WTC11 (cell line): Measurements from ENCODE around the gene MARK3. TPM values are rescaled to one million over a fixed set of nuclear protein-coding genes. Genes with fewer than 3 reads are reported as not detected.

Experiments used
- ATAC-seq: fragments of 200-7000 bp; cut with Tn5 transposase; 2 replicates; pipeline ENCODE4 v1.10.0; 2021; ENCODE audit warnings: mild to moderate bottlenecking, moderate library complexity
- CTCF ChIA-PET: fragments of 300-600 bp; sonication (Branson Sonifier 250); formaldehyde crosslinking; loops from one replicate; lab custom pipeline; 2021; ENCODE audit warnings: antibody characterized with exemption; lab: Charles Lee
- POLR2A ChIA-PET: fragments of 350-600 bp; sonication (Branson Sonifier 250); formaldehyde crosslinking; loops from one replicate; lab custom pipeline; 2021; ENCODE audit warnings: antibody characterized with exemption; lab: Charles Lee
- DNase-seq: peaks from one replicate; pipeline ENCODE4 v3.0.0; 2021; ENCODE audit warnings: low spot score
- H3K27ac Mint-ChIP-seq: 2 replicates; pipeline ENCODE4 v1.8.0; 2021; ENCODE audit warnings: mixed read lengths
- H3K27me3 Mint-ChIP-seq: 2 replicates; pipeline ENCODE4 v1.8.0; 2021; ENCODE audit warnings: low read depth, mild to moderate bottlenecking, moderate library complexity, mixed read lengths
- H3K36me3 Mint-ChIP-seq: 2 replicates; pipeline ENCODE4 v1.8.0; 2021; ENCODE audit warnings: mixed read lengths
- H3K4me1 Mint-ChIP-seq: 2 replicates; pipeline ENCODE4 v1.8.0; 2022; ENCODE audit warnings: mixed read lengths
- H3K4me3 Mint-ChIP-seq: 2 replicates; pipeline ENCODE4 v1.8.0; 2021; ENCODE audit warnings: mild to moderate bottlenecking, moderate library complexity, mixed read lengths
- H3K9me3 Mint-ChIP-seq: 2 replicates; pipeline ENCODE4 v1.8.0; 2021; ENCODE audit warnings: mixed read lengths
- ATF1 ChIP-seq: sonication (generic); formaldehyde crosslinking; IDR thresholded peaks from 2 replicates; pipeline ENCODE4 v1.8.1; 2023; ENCODE audit warnings: mild to moderate bottlenecking, moderate library complexity, missing genetic modification reagents
- CBFB ChIP-seq: sonication (generic); formaldehyde crosslinking; IDR thresholded peaks from 2 replicates; pipeline ENCODE4 v1.8.1; 2022; ENCODE audit warnings: mild to moderate bottlenecking, low read depth, missing genetic modification reagents
- E2F5 ChIP-seq: sonication (generic); formaldehyde crosslinking; IDR thresholded peaks from 2 replicates; pipeline ENCODE4 v1.8.1; 2022; ENCODE audit warnings: mild to moderate bottlenecking, moderate library complexity, missing genetic modification reagents
- ESRRA ChIP-seq: sonication (generic); formaldehyde crosslinking; IDR thresholded peaks from 2 replicates; pipeline ENCODE4 v1.8.1; 2022; ENCODE audit warnings: mild to moderate bottlenecking, missing genetic modification reagents, borderline replicate concordance
- FOXK1 ChIP-seq: sonication (generic); formaldehyde crosslinking; IDR thresholded peaks from 2 replicates; pipeline ENCODE4 v1.8.0; 2022; ENCODE audit warnings: mild to moderate bottlenecking, moderate library complexity, missing genetic modification reagents
- FOXP1 ChIP-seq: sonication (generic); formaldehyde crosslinking; IDR thresholded peaks from 2 replicates; pipeline ENCODE4 v1.8.0; 2022; ENCODE audit warnings: missing genetic modification reagents, mild to moderate bottlenecking, moderate library complexity, borderline replicate concordance
- GABPB1 ChIP-seq: sonication (generic); formaldehyde crosslinking; IDR thresholded peaks from 2 replicates; pipeline ENCODE4 v1.8.1; 2023; ENCODE audit warnings: mild to moderate bottlenecking, missing genetic modification reagents
- JUN ChIP-seq: sonication (generic); formaldehyde crosslinking; IDR thresholded peaks from 2 replicates; pipeline ENCODE4 v1.8.0; 2023; ENCODE audit warnings: mild to moderate bottlenecking, missing genetic modification reagents
- NFE2L1 ChIP-seq: sonication (generic); formaldehyde crosslinking; IDR thresholded peaks from 2 replicates; pipeline ENCODE4 v1.8.1; 2023; ENCODE audit warnings: missing genetic modification reagents
- NR1H2 ChIP-seq: sonication (generic); formaldehyde crosslinking; IDR thresholded peaks from 2 replicates; pipeline ENCODE4 v1.9.0; 2021; ENCODE audit warnings: mild to moderate bottlenecking, moderate library complexity, missing genetic modification reagents
- NR3C1 ChIP-seq: sonication (generic); formaldehyde crosslinking; conservative IDR thresholded peaks from 2 replicates; pipeline ENCODE4 v1.8.1; 2023; ENCODE audit warnings: low read depth, mild to moderate bottlenecking, missing genetic modification reagents
- RELA ChIP-seq: sonication (generic); formaldehyde crosslinking; IDR thresholded peaks from 2 replicates; pipeline ENCODE4 v1.8.1; 2022; ENCODE audit warnings: missing genetic modification reagents, mild to moderate bottlenecking, borderline replicate concordance
- RORB ChIP-seq: fragments of 250-450 bp; sonication (Bioruptor Pico); IDR thresholded peaks from 2 replicates; pipeline ENCODE4 v1.9.0; 2021; ENCODE audit warnings: mild to moderate bottlenecking
- TEAD1 ChIP-seq: sonication (generic); formaldehyde crosslinking; IDR thresholded peaks from 2 replicates; pipeline ENCODE4 v1.8.0; 2022; ENCODE audit warnings: mild to moderate bottlenecking, missing genetic modification reagents
- ZBTB21 ChIP-seq: sonication (generic); formaldehyde crosslinking; IDR thresholded peaks from 2 replicates; pipeline ENCODE4 v1.8.1; 2023; ENCODE audit warnings: mild to moderate bottlenecking, missing genetic modification reagents, borderline replicate concordance
- ZNF232 ChIP-seq: sonication (generic); formaldehyde crosslinking; IDR thresholded peaks from 2 replicates; pipeline ENCODE4 v1.8.0; 2022; ENCODE audit warnings: mild to moderate bottlenecking, missing genetic modification reagents
- ZNF317 ChIP-seq: sonication (generic); formaldehyde crosslinking; IDR thresholded peaks from 2 replicates; pipeline ENCODE4 v1.8.1; 2023; ENCODE audit warnings: low read depth, mild to moderate bottlenecking, moderate library complexity, missing genetic modification reagents, borderline replicate concordance
- ZNF532 ChIP-seq: fragments of 250-450 bp; sonication (Bioruptor Pico); IDR thresholded peaks from 2 replicates; pipeline ENCODE4 v1.9.0; 2021; ENCODE audit warnings: mild to moderate bottlenecking, borderline replicate concordance
- total RNA-seq: library from RNA; stranded (reverse); gene quantifications from 3 replicates; pipeline ENCODE4 v1.2.3, GENCODE V29; 2021

MARK3 gene
- total RNA-seq, 1 experiment from 2014 or later: 93.7 TPM

- DNase-seq: no peak
- POLR2A ChIA-PET: interaction anchor here (0.7 kb wide), 1 partner anchor 343 kb away, joined by 4 read pairs; the partner anchor contains the start of gene ZFYVE21
- peak; percentile 68; the same call in 1 of the 2 replicates for ATAC-seq
- Mint-ChIP-seq H3K4me3 (no peak overlapping the region), H3K9me3 (peaks cover 6% of the 10 kb centered on the region; the same call in 1 of the 2 replicates), H3K36me3 (no peaks in the 10 kb centered on the region), H3K4me1 (peaks cover 11% of the 10 kb centered on the region), H3K27me3 (no peaks in the 10 kb centered on the region), H3K27ac (peak overlapping the region; percentile 14; the same call in 1 of the 2 replicates)
- CTCF ChIA-PET: interaction anchor here (0.7 to 1.0 kb wide), 3 partner anchors 18 to 678 kb away, joined by 3 to 9 read pairs (median 3); no protein-coding TSS in a partner anchor
- TF ChIP-seq GABPB1 (CRISPR knock-in tag): no peak
- no peak for TF ChIP-seq TEAD1
- TF ChIP-seq NR1H2: no peak
- TF ChIP-seq ESRRA: no peak
- TF ChIP-seq ZBTB21 (CRISPR knock-in tag): no peak
- no peak for TF ChIP-seq RELA (CRISPR knock-in tag)
- no peak for TF ChIP-seq NFE2L1 (CRISPR knock-in tag)
- TF ChIP-seq FOXP1: no peak
- TF ChIP-seq JUN: no peak
- TF ChIP-seq NR3C1: no peak
- no peak for TF ChIP-seq E2F5
- no peak for TF ChIP-seq FOXK1 (CRISPR knock-in tag)
- TF ChIP-seq ATF1: no peak
- no peak for TF ChIP-seq ZNF232
- TF ChIP-seq CBFB (CRISPR knock-in tag): no peak
- TF ChIP-seq ZNF532 (CRISPR knock-in tag): no peak
Observed at GRCh38 chr14:103372552-103373304, 12.5 kb upstream of the MARK3 start.

DNA sequence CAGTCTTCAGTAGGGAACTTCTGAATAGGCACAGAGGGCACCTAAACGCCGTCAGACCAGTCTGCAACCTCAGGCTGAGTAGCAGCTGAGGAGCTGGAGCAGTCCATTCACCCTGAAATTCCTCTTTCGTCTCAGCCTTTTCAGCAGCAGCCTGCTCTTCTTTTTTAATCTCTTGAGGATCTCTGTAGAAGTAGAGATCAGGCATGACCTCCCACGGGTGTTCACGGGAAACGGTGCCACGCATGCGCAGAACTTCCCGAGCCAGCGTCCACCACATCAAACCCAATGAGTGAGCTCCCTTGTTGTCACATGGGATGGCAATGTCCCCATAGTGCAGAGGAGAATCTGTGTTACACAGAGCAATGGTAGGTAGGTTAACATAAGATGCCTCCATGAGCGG is 11.1 kb upstream of the MARK3 start:
- ATAC-seq: no peak
- H3K36me3 Mint-ChIP-seq: no peaks in the 10 kb centered on the region
- TF ChIP-seq RORB (CRISPR knock-in tag) (no peak), ZNF317 (no peak), ZNF532 (CRISPR knock-in tag) (no peak)
- H3K4me3 Mint-ChIP-seq: no peak overlapping the region
- CTCF ChIA-PET: interaction anchor here (0.7 to 1.3 kb wide), 3 partner anchors 17 to 145 kb away, joined by 3 to 6 read pairs (median 3); no protein-coding TSS in a partner anchor
- POLR2A ChIA-PET: no interaction called here
- DNase-seq: no peak
- H3K9me3 Mint-ChIP-seq: peaks cover 6% of the 10 kb centered on the region; the same call in 1 of the 2 replicates
- no peak overlapping the region for H3K27ac Mint-ChIP-seq
- H3K4me1 Mint-ChIP-seq: peaks cover 15% of the 10 kb centered on the region
- no peaks in the 10 kb centered on the region for H3K27me3 Mint-ChIP-seq
